HG02759 (cell line): Measurements from ENCODE around the gene TSPAN18.
A peak's percentile ranks its signal among the peaks of the same experiment; 100 is the strongest.

ENCODE experiments used
- ATAC-seq: cut with Tn5 transposase; IDR thresholded peaks from one replicate; pipeline ENCODE4 v1.9.1; 2021; ENCODE audit warnings: mild to moderate bottlenecking, moderate library complexity; ENCODE audit not compliant: unreplicated experiment

TSPAN18 gene

DNA sequence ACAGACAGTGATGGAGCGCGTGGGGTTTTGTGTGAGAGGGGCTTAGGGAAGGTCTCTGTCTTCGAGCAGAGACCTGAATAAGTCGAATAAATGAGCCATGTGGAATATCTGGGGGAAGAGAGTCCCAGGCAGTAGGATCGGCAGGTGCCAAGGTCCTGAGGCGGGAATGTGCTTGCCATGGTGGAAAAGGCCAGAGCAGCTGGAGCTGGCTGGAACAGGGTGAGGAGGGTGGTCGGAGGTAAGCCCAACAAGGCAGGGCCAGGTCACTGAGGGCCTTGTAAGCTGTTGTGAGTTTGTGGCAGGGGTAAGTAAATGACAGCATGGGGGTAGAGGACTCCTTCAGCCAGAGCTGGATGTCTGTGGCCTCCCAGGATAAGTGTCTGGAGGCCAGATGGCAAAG is 152.7 kb downstream of the TSPAN18 start:
- ATAC-seq = no peak

DNA sequence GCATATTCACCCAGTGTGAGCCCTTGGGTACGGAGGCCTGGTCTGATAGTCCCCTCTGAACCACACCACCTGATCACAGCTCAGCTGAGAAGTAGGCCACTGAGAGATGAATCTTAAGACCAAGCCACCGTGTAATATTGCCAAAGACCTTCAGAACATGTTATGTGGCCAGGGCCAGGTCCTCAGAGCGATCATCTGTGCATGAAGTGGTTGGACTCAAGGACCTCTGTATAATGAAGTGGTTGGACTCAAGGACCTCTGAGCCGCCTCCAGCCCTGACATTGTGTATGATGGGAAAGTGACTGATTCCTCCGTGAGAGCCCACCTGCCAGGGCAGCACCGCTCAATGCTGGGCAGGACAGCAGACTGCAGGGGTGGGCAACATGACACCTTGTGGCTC is 153.7 kb downstream of the TSPAN18 start:
- ATAC-seq = no peak

- no peak for ATAC-seq
Measured at GRCh38 chr11:44880953-44881352, 154.2 kb downstream of the TSPAN18 start.

- no peak for ATAC-seq
Measured at GRCh38 chr11:44883277-44883676, 156.5 kb downstream of the TSPAN18 start.

GRCh38 chr11:44884056-44884455 is 157.3 kb downstream of the TSPAN18 start:
- no peak for ATAC-seq

GRCh38 chr11:44885065-44885810 is 158.5 kb downstream of the TSPAN18 start:
- no peak for ATAC-seq

- ATAC-seq = no peak
Measured at GRCh38 chr11:44885919-44886789, 159.4 kb downstream of the TSPAN18 start.

GRCh38 chr11:44886790-44887140 is 160.0 kb downstream of the TSPAN18 start:
- no peak for ATAC-seq

DNA sequence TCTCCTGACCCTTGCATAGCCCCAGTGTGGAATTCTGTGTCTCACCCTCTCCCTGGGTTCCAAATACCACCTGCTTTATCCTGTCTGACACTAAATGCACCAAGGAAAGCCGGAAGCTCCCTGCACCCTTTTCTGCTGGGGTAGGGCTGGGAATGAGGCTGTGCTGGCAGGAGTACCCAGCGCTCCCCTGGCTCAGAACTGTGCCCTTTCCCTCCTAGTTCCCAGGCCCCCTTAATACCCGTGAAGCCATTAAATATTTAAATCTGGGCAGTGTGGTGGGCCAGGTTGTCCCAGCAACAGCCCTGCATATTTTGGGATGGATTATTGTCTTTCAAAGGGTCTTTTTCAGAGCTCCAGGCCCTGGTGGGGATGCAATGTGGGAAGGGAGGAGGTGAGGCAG is 160.9 kb downstream of the TSPAN18 start:
- no peak for ATAC-seq

- no peak for ATAC-seq
Measured at GRCh38 chr11:44889266-44889665, 162.5 kb downstream of the TSPAN18 start.

GRCh38 chr11:44892843-44893242 is 166.1 kb downstream of the TSPAN18 start:
- ATAC-seq = no peak

GRCh38 chr11:44893308-44893822 is 166.6 kb downstream of the TSPAN18 start:
- no peak for ATAC-seq

DNA sequence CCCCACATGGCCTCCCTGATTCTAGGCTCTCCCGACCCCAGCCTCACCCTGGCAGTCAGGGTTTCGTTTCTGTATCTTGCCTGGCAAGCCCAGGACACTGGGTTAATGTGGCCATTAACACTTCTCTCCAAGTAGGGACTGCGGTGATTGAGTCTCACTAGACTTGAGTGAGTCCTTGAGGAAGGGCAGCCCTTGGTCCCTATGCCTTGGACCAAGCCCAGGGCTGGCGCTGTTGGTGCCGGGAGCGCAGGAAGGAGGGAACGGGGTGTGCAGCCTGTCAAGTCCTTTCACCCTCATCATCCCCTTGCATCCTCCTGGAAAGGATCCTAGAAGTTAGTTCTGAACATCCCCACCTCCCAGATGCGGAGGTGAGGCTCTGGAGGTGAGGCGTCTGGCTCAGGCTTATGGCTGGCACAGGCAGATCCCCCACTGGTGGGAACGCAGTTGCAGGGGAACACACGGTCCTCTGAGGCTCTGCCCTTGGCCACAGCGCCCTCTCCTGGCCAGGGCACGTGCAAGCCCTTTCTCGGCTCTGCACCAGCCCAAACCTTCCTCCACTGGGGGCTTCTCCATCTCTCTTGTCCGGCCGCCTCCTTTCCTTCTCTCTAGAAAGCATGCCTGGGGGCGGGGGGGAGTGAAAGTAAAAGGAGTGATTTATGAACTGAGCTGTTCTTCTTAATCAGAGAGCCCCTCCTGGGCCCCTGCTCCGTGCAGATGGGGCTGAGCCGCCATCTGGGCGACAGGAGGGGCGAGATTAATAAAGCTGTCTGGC is 167.3 kb downstream of the TSPAN18 start:
- ATAC-seq = peak; percentile 63

DNA sequence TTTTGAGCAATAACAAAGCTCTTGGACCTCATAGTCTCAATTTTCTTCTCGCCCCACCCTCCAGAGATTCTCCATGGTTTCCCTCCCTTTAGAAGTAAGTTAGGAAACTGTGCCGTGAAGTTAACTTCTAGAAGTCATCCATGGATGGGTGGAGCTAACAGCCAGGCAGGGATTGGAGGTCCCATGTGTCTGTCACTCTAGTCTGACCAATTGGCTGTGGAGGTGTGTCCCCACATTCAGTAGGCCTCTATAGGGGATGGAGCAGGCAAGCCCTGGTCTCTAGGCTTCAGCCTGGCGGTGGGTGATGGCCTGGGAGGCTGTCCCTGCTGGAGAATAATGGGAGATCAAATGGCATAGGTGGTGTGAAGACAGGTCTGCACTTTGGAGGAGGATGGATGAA is 173.2 kb downstream of the TSPAN18 start:
- no peak for ATAC-seq

- ATAC-seq = no peak
Measured at GRCh38 chr11:44901120-44901633, 174.4 kb downstream of the TSPAN18 start.

- no peak for ATAC-seq
Measured at GRCh38 chr11:44901786-44902185, 175.0 kb downstream of the TSPAN18 start.

GRCh38 chr11:44903035-44903434 is 176.3 kb downstream of the TSPAN18 start:
- no peak for ATAC-seq

GRCh38 chr11:44903518-44903917 is 176.8 kb downstream of the TSPAN18 start:
- ATAC-seq = no peak

GRCh38 chr11:44904261-44905020 is 177.7 kb downstream of the TSPAN18 start:
- ATAC-seq = no peak

DNA sequence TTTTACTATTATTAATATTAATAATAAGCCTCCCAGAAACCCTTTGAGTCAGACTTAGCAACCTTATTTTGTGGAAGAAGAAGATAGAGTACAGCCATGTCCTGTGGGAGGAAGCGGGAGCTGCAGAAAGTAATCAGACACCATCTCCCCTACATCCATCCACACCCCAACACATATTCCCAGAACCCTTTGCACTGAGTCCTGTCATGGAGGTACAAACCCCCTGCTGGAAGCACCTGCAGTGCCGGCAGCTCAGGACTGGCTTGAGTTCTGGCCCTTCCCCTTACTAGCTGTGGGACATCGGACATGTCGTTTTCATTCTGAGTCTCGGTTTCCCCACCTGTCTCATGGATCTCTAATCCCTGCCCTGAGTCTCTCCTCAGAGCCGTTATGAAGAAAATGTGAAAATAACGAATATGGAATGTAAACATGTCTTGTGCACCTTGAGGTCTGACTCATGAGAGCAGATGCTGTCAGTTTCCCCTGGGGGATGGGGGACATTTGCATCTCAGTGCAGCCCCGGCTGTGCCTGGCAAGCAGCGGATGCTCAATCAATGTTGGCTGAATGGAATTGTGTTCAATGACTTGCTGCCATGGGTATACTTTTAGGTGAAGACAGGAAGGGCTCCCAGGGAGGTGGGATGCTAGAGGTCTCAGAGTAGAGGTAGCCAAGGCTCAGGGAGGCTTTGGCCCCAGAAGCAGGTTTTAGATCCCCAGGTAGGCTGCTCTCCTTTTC is 178.5 kb downstream of the TSPAN18 start:
- ATAC-seq = no peak
